K562 (cell line): ENCODE data around the gene PLCB3. TPM values are rescaled to one million over a fixed set of nuclear protein-coding genes. Genes with fewer than 3 reads are reported as not detected.

Source experiments
- CBX2 ChIP-seq: fragments of 200-600 bp; sonication (generic); IDR thresholded peaks from one replicate; pipeline ENCODE4 v1.6.1; 2012; ENCODE audit warnings: mild to moderate bottlenecking, low read length, inconsistent platforms; ENCODE audit not compliant: insufficient read depth, poor library complexity, severe bottlenecking
- CBX3 ChIP-seq, 2 experiments: IDR thresholded peaks; 1 replicate in 1 of 2; 2 replicates in 1 of 2; pipeline ENCODE4 v1.6.1; 2012; ENCODE audit warnings: inconsistent platforms in 2 of 2, low read length in 2 of 2, borderline replicate concordance in 1 of 2, control low read depth in 1 of 2
- CBX5 ChIP-seq: IDR thresholded peaks from 2 replicates; pipeline ENCODE4 v1.6.1; 2014; ENCODE audit warnings: low read depth, borderline replicate concordance
- CCNT2 ChIP-seq: IDR thresholded peaks from 2 replicates; pipeline ENCODE4 v1.6.1; 2011; ENCODE audit warnings: borderline replicate concordance, low read depth, mild to moderate bottlenecking, moderate library complexity, mixed read lengths, low read length; ENCODE audit not compliant: insufficient read length; ENCODE audit errors: extremely low read depth
- FOXJ2 ChIP-seq: fragments of 200-800 bp; sonication (Bioruptor generic); IDR thresholded peaks from 2 replicates; pipeline ENCODE4 v1.6.1; 2016; ENCODE audit warnings: missing genetic modification characterization, missing compliant biosample characterization
- HBP1 ChIP-seq: fragments of 450-650 bp; formaldehyde crosslinking; IDR thresholded peaks from 2 replicates; pipeline ENCODE4 v1.4.0; 2022; ENCODE audit warnings: missing genetic modification characterization
- HNRNPH1 ChIP-seq: fragments of 200-400 bp; formaldehyde crosslinking; optimal IDR thresholded peaks from 2 replicates; pipeline ENCODE3; 2017; ENCODE audit warnings: low read depth, mild to moderate bottlenecking, low read length, moderate library complexity
- HNRNPLL ChIP-seq: fragments of 200-400 bp; formaldehyde crosslinking; IDR thresholded peaks from 2 replicates; pipeline ENCODE4 v1.6.1; 2017; ENCODE audit warnings: low read length, low read depth, mild to moderate bottlenecking; ENCODE audit not compliant: poor library complexity, severe bottlenecking
- IRF2 ChIP-seq: sonication (generic); formaldehyde crosslinking; IDR thresholded peaks from 2 replicates; pipeline ENCODE4 v1.8.1; 2022; ENCODE audit warnings: mild to moderate bottlenecking, missing genetic modification reagents
- L3MBTL2 ChIP-seq: fragments of 450-650 bp; IDR thresholded peaks from 2 replicates; pipeline ENCODE4 v1.6.1; 2016; ENCODE audit warnings: mild to moderate bottlenecking, moderate library complexity
- MAZ ChIP-seq, 2 experiments: fragments of 450-650 bp in 1 of 2; sonication (generic) in 1 of 2; formaldehyde crosslinking; IDR thresholded peaks in 1 of 2; conservative IDR thresholded peaks in 1 of 2; 2 replicates each; pipeline versions ENCODE4 v1.4.0 to v1.5.0; 2020; ENCODE audit warnings: mild to moderate bottlenecking in 1 of 2, missing genetic modification reagents in 1 of 2
- MCM3 ChIP-seq: fragments of 450-650 bp; IDR thresholded peaks from 2 replicates; pipeline ENCODE4 v1.6.1; 2016
- NFATC3 ChIP-seq: fragments of 450-650 bp; IDR thresholded peaks from 2 replicates; pipeline ENCODE4 v1.6.1; 2017; ENCODE audit warnings: mild to moderate bottlenecking
- POLR2A ChIP-seq: fragments of 450-650 bp; conservative IDR thresholded peaks from 2 replicates; pipeline ENCODE4 v1.6.1; 2016
- POLR2AphosphoS5 ChIP-seq: IDR thresholded peaks from 2 replicates; pipeline ENCODE4 v1.6.1; 2011; ENCODE audit warnings: mild to moderate bottlenecking, low read depth, low read length, moderate library complexity; ENCODE audit not compliant: control insufficient read depth, insufficient read depth
- RAD21 ChIP-seq, 2 experiments: fragments of 250-450 bp in 1 of 2; fragments of 450-650 bp in 1 of 2; sonication (Bioruptor Pico) in 1 of 2; formaldehyde crosslinking in 1 of 2; IDR thresholded peaks in 1 of 2; conservative IDR thresholded peaks in 1 of 2; 2 replicates each; pipeline versions ENCODE4 v1.4.0 to v1.8.0; 2020 to 2022; ENCODE audit warnings: mild to moderate bottlenecking in 2 of 2, moderate library complexity in 1 of 2
- RHOXF2B ChIP-seq: fragments of 250-450 bp; sonication (Bioruptor Pico); conservative IDR thresholded peaks from 2 replicates; pipeline ENCODE4 v1.5.1; 2021
- SNIP1 ChIP-seq: fragments of 450-650 bp; IDR thresholded peaks from 2 replicates; pipeline ENCODE4 v1.7.1; 2017; ENCODE audit warnings: low read depth, mild to moderate bottlenecking
- SP1 ChIP-seq: sonication (generic); formaldehyde crosslinking; IDR thresholded peaks from 2 replicates; pipeline ENCODE4 v1.8.1; 2022; ENCODE audit warnings: mild to moderate bottlenecking, missing genetic modification reagents
- SREBF2 ChIP-seq: sonication (generic); formaldehyde crosslinking; IDR thresholded peaks from 2 replicates; pipeline ENCODE4 v1.4.0; 2020; ENCODE audit warnings: mild to moderate bottlenecking, missing genetic modification reagents
- TAF7 ChIP-seq: fragments of 450-650 bp; IDR thresholded peaks from 2 replicates; pipeline ENCODE4 v1.6.1; 2016; ENCODE audit warnings: missing genetic modification characterization, missing compliant biosample characterization
- WHSC1 ChIP-seq: IDR thresholded peaks from one replicate; pipeline ENCODE4 v1.6.1; 2012; ENCODE audit warnings: low read length, control low read depth, inconsistent platforms
- XRCC5 ChIP-seq: fragments of 200-400 bp; formaldehyde crosslinking; IDR thresholded peaks from 2 replicates; pipeline ENCODE4 v1.6.1; 2017; ENCODE audit warnings: low read depth, mild to moderate bottlenecking, low read length
- ZNF311 ChIP-seq: fragments of 250-450 bp; sonication (Bioruptor Pico); IDR thresholded peaks from 2 replicates; pipeline ENCODE4 v1.4.0; 2020; ENCODE audit warnings: mild to moderate bottlenecking, moderate library complexity
- polyA plus RNA-seq, 8 experiments: library from polyadenylated mRNA; depleted of rRNA in 4 of 8; stranded (reverse) in 5 of 8; unstranded in 3 of 8; fragments of >200 nt; fragmentation: Nextera tagmentation in 2 of 8; fragmentation: Illumina TruSeq in 1 of 8; extraction: Ambion mirVana in 2 of 8; extraction: Trizol in 1 of 8; gene quantifications; 2 replicates each; pipeline versions ENCODE4 v1.2.1 to v1.2.3, GENCODE V29; 2011 to 2014; ENCODE audit warnings: inconsistent platforms in 1 of 8, missing spikeins in 1 of 8
- total RNA-seq, 7 experiments: library from RNA; depleted of rRNA in 6 of 7; stranded (reverse); fragments of >200 nt in 6 of 7; fragmentation: Illumina TruSeq in 2 of 7; extraction: Trizol in 2 of 7; gene quantifications; 2 replicates each; pipeline versions ENCODE4 v1.2.1 to v1.2.3, GENCODE V29; 2011 to 2021; ENCODE audit warnings: low replicate concordance in 1 of 7
- TF ChIP-seq, protein P1 (sequence below): sonication (generic); formaldehyde crosslinking; IDR thresholded peaks from 2 replicates; pipeline ENCODE4 v1.8.0; 2022; ENCODE audit warnings: mild to moderate bottlenecking, low read depth, missing genetic modification reagents
- TF ChIP-seq, protein P2 (sequence below): fragments of 450-650 bp; IDR thresholded peaks from 2 replicates; pipeline ENCODE4 v1.6.1; 2017; ENCODE audit warnings: antibody characterized with exemption

Gene PLCB3
- total and polyA plus RNA-seq, 9 of the 15 experiments (the other 6 are each of a cell fraction or from before 2014, with no cell fraction given) = 0.31 to 44.8 (median 14.6) TPM

DNA sequence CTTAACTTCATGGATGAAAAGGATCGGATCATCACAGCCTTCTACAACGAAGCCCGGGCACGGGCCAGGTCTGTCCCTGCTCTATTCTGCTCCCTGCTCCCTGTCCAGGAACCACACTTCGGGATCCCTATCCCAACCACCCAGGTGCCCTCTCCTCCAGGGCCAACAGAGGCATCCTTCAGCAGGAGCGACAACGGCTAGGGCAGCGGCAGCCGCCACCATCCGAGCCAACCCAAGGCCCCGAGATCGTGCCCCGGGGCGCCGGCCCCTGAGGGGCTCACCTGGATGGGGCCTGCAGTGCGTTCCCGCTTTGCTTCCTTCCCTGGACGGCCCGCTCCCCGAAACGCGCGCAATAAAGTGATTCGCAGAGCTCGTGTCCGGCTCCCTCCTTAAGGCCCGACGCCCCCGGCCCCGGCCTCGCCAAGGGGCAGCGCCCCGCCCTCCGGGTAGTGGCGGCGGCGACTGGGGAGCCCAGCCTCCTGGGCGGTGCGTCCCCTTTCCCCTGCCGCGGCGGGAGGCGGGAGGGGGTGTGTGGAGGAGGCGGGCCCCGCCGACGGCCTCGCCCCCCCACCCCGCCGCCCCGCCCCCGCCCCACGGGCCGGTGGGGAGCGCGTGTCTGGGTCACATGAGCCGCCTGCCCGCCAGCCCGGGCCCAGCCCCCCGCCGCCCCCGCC is 17.3 kb upstream of the PLCB3 start, which contains the start of gene VEGFB (continued):
- TF ChIP-seq CBX2 (no peak), CBX5 (no peak), ZNF311 (no peak), CBX3 (IDR thresholded peaks at IDR 0.05; ENCODE audit: borderline replicate concordance in 1 of 2, low read length in 2 of 2) (no peak), FOXJ2 (no peak), NFATC3 (no peak), RAD21 (CRISPR knock-in tag; conservative IDR thresholded peaks at IDR 0.05 in 1 of 2, IDR thresholded peaks at IDR 0.05 in 1 of 2) (no peak), HNRNPH1 (no peak), HNRNPLL (no peak), HBP1 (CRISPR knock-in tag) (no peak), POLR2A (peak; percentile 47; the same call in 1 of the 2 replicates), XRCC5 (no peak), SNIP1 (no peak), IRF2 (CRISPR knock-in tag) (0 out of 2 replicates have a peak, but pooled peaks have one; percentile 35), MAZ (CRISPR knock-in tag; conservative IDR thresholded peaks at IDR 0.05 in 1 of 2, IDR thresholded peaks at IDR 0.05 in 1 of 2) (peak; percentile 23 to 71; a peak in 2 of 4 replicates), SREBF2 (no peak), POLR2AphosphoS5 (no peak), MCM3 (no peak), RHOXF2B (CRISPR knock-in tag) (no peak), WHSC1 (no peak), SP1 (CRISPR knock-in tag) (peak; percentile 67), L3MBTL2 (no peak), TAF7 (tag) (no peak), CCNT2 (no peak)
- TF ChIP-seq, protein P1, sequence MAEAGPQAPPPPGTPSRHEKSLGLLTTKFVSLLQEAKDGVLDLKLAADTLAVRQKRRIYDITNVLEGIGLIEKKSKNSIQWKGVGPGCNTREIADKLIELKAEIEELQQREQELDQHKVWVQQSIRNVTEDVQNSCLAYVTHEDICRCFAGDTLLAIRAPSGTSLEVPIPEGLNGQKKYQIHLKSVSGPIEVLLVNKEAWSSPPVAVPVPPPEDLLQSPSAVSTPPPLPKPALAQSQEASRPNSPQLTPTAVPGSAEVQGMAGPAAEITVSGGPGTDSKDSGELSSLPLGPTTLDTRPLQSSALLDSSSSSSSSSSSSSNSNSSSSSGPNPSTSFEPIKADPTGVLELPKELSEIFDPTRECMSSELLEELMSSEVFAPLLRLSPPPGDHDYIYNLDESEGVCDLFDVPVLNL = peak; percentile 28; the same call in 1 of the 2 replicates
- TF ChIP-seq, protein P2, sequence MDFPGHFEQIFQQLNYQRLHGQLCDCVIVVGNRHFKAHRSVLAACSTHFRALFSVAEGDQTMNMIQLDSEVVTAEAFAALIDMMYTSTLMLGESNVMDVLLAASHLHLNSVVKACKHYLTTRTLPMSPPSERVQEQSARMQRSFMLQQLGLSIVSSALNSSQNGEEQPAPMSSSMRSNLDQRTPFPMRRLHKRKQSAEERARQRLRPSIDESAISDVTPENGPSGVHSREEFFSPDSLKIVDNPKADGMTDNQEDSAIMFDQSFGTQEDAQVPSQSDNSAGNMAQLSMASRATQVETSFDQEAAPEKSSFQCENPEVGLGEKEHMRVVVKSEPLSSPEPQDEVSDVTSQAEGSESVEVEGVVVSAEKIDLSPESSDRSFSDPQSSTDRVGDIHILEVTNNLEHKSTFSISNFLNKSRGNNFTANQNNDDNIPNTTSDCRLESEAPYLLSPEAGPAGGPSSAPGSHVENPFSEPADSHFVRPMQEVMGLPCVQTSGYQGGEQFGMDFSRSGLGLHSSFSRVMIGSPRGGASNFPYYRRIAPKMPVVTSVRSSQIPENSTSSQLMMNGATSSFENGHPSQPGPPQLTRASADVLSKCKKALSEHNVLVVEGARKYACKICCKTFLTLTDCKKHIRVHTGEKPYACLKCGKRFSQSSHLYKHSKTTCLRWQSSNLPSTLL = no peak
